CD14-positive monocyte (primary cell): Measurements from ENCODE around the gene GYS2. TPM values are rescaled to one million over a fixed set of nuclear protein-coding genes. Genes with fewer than 3 reads are reported as not detected.

Experiments used
- DNase-seq, 3 donors: peaks; one replicate each; pipeline ENCODE4 v3.0.0-alpha.2; 2011 to 2022
- H2AFZ ChIP-seq: 2 replicates; pipeline ENCODE4 v1.6.0; 2012; ENCODE audit warnings: mild to moderate bottlenecking, low read depth, low read length, inconsistent platforms; ENCODE audit not compliant: insufficient read depth, poor library complexity, severe bottlenecking
- H3K27ac ChIP-seq, 2 donors: 1 replicate in 1 of 2; 2 replicates in 1 of 2; pipeline ENCODE4 v1.5.1; 2012 to 2013; ENCODE audit warnings: low read length in 2 of 2, control low read depth in 1 of 2, inconsistent platforms in 1 of 2, low read depth in 1 of 2, mild to moderate bottlenecking in 1 of 2
- H3K27me3 ChIP-seq, 2 donors: one replicate each; pipeline versions ENCODE4 v1.6.0 to v1.6.1; 2011 to 2013; ENCODE audit warnings: low read length in 2 of 2; ENCODE audit not compliant: control insufficient read depth in 2 of 2, insufficient read depth in 2 of 2
- H3K36me3 ChIP-seq, 2 donors: replicated peaks in 1 of 2; 1 replicate in 1 of 2; 2 replicates in 1 of 2; pipeline versions ENCODE4 v1.5.1 to v1.6.1; 2012 to 2013; ENCODE audit warnings: low read length in 2 of 2, control low read depth in 1 of 2, inconsistent platforms in 1 of 2, mild to moderate bottlenecking in 1 of 2; ENCODE audit not compliant: insufficient read depth in 2 of 2, control insufficient read depth in 1 of 2
- H3K4me1 ChIP-seq, 2 donors: 1 replicate in 1 of 2; 2 replicates in 1 of 2; pipeline versions ENCODE4 v1.5.1 to v1.6.1; 2012 to 2013; ENCODE audit warnings: low read length in 2 of 2, control low read depth in 1 of 2, inconsistent platforms in 1 of 2, mild to moderate bottlenecking in 1 of 2, moderate library complexity in 1 of 2; ENCODE audit not compliant: insufficient read depth in 2 of 2, control insufficient read depth in 1 of 2
- H3K4me2 ChIP-seq: replicated peaks from 2 replicates; pipeline ENCODE3; 2012; ENCODE audit warnings: low read length, moderate library complexity, mild to moderate bottlenecking; ENCODE audit not compliant: poor library complexity, severe bottlenecking; ENCODE audit errors: extremely low read depth
- H3K4me3 ChIP-seq, 3 experiments: fragments of 200-600 bp in 1 of 3; sonication (generic) in 1 of 3; replicated peaks in 1 of 3; 1 replicate in 2 of 3; 2 replicates in 1 of 3; pipeline ENCODE4 v1.5.1; 2011 to 2013; ENCODE audit warnings: low read length in 3 of 3, mild to moderate bottlenecking in 3 of 3, control low read depth in 2 of 3, low read depth in 2 of 3, inconsistent platforms in 1 of 3, moderate library complexity in 1 of 3
- H3K79me2 ChIP-seq: 2 replicates; pipeline ENCODE4 v1.6.0; 2012; ENCODE audit warnings: mild to moderate bottlenecking, control low read depth, inconsistent platforms, low read length, moderate library complexity; ENCODE audit not compliant: insufficient read depth
- H3K9ac ChIP-seq: 2 replicates; pipeline ENCODE4 v1.6.0; 2017; ENCODE audit warnings: low read length, mild to moderate bottlenecking; ENCODE audit not compliant: insufficient read depth, poor library complexity, severe bottlenecking
- H3K9me3 ChIP-seq, 2 donors: replicated peaks in 1 of 2; 1 replicate in 1 of 2; 2 replicates in 1 of 2; pipeline versions ENCODE4 v1.5.1 to v1.6.1; 2012 to 2013; ENCODE audit warnings: low read length in 2 of 2, control low read depth in 1 of 2; ENCODE audit not compliant: control insufficient read depth in 1 of 2, insufficient read depth in 1 of 2
- H4K20me1 ChIP-seq: 2 replicates; pipeline ENCODE4 v1.6.0; 2012; ENCODE audit warnings: mild to moderate bottlenecking, low read length, control low read depth, moderate library complexity; ENCODE audit not compliant: insufficient read depth
- H3K27ac Mint-ChIP-seq, 7 donors: one replicate each; pipeline ENCODE4 v1.8.0; 2020; ENCODE audit warnings: mild to moderate bottlenecking in 7 of 7, mixed read lengths in 7 of 7, moderate library complexity in 6 of 7, inconsistent platforms in 2 of 7
- H3K27me3 Mint-ChIP-seq, 3 donors: one replicate each; pipeline ENCODE4 v1.8.0; 2021 to 2022; ENCODE audit warnings: low read depth in 3 of 3, mild to moderate bottlenecking in 3 of 3, mixed read lengths in 3 of 3, moderate library complexity in 3 of 3, inconsistent platforms in 1 of 3
- H3K36me3 Mint-ChIP-seq, 2 donors: one replicate each; pipeline ENCODE4 v1.8.0; 2020; ENCODE audit warnings: mixed read lengths in 2 of 2, inconsistent platforms in 1 of 2, mild to moderate bottlenecking in 1 of 2
- H3K4me1 Mint-ChIP-seq: one replicate; pipeline ENCODE4 v1.8.0; 2020; ENCODE audit warnings: mild to moderate bottlenecking, mixed read lengths
- H3K4me3 Mint-ChIP-seq, 2 donors: one replicate each; pipeline ENCODE4 v1.8.0; 2020; ENCODE audit warnings: mild to moderate bottlenecking in 2 of 2, mixed read lengths in 2 of 2, moderate library complexity in 1 of 2
- H3K9me3 Mint-ChIP-seq, 7 donors: one replicate each; pipeline ENCODE4 v1.8.0; 2020 to 2022; ENCODE audit warnings: mixed read lengths in 7 of 7, mild to moderate bottlenecking in 6 of 7, moderate library complexity in 6 of 7, inconsistent platforms in 2 of 7
- CTCF ChIP-seq: fragments of 200-600 bp; IDR thresholded peaks from one replicate; pipeline ENCODE4 v1.8.0; 2022; ENCODE audit warnings: antibody characterized with exemption, mild to moderate bottlenecking
- WGBS: methylation state at CpG from one replicate; pipeline ENCODE4 v1.1.5; 2013; ENCODE audit warnings: missing lambda C conversion rate; ENCODE audit not compliant: insufficient coverage; 5-methylcytosine and 5-hydroxymethylcytosine counted together
- intact Hi-C, 2 donors: fragments of 100-400 bp; cut with micrococcal nuclease; formaldehyde crosslinking; loops; one replicate each; pipeline versions ENCODE4 v1.15.0 to v1.15.1; 2023
- polyA minus RNA-seq: library from RNA; depleted of rRNA, polyadenylated mRNA; stranded (reverse); fragments of >200 nt; gene quantifications from 2 replicates; pipeline ENCODE4 v1.2.3, GENCODE V29; 2012
- polyA plus RNA-seq, 3 donors: library from polyadenylated mRNA; depleted of rRNA in 1 of 3; unstranded in 2 of 3; stranded (reverse) in 1 of 3; fragments of 300-500 nt in 2 of 3; fragments of >200 nt in 1 of 3; fragmentation: Illumina TruSeq in 2 of 3; gene quantifications; 1 replicate in 2 of 3; 2 replicates in 1 of 3; pipeline ENCODE4 v1.2.3, GENCODE V29; 2012 to 2021
- total RNA-seq, 12 experiments: library from RNA in 1 of 12; stranded (reverse) in 1 of 12; fragments of 120-200 nt in 1 of 12; gene quantifications; one replicate each; pipeline ENCODE4 v1.2.4 and lab custom pipeline; 2013 to 2026; ENCODE audit warnings: mixed read lengths in 6 of 12, inconsistent platforms in 1 of 12

GYS2 gene
- total RNA-seq (2013) = not detected
- polyA plus RNA-seq = not detected
- not detected in 2 replicates for polyA minus RNA-seq
- total RNA-seq (lab: John Stamatoyannopoulos, UW) = 0 to 0.23 (median 0) reads per million in 11 experiments

DNA sequence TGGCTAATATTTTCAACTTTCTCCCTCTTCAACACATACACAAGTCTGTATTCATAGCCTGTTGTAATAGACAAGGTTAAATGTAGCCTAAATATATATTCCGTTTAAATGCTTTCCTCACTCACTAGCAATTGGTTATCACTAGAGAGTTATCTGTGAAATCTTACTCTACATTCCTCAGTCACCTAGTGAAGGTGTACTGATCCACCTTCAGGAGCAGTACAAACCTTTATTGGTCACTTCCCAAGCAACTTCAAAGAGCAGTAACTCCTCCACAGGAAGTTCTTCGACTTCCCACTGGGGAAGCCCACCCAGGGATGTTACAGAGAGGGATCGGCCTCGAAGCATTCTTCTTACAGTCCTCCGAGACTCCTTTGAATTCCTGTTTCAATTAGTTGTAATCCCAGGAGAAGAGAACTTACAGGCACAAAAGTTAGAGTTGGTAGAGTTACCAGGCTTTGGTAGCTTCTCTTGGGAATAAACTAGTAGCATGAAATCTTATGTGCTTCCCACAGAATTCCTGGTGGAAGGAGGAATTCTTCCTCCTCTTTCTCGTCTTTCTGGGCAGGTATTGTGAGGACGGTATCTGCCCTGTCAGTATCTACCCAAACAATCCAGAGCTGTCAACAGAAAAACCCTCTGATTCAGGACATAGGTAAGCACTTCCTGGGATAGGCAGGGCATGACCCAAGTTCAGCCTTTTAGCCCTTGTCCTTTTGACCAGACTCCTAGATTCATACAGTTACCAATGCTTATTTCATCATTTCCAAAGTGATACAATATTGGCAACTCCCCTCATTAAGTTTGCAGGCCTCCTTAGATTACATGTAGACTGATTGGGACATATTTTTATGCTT, at the start of gene GYS2:
Gene GYS2, minus strand, starts transcription at position 603 of the 857 bp plus-strand sequence. Its CDS starts 255 bp downstream, at position 348.
- Mint-ChIP-seq H3K36me3 (no peaks in the 10 kb centered on the region), H3K27ac (no peak within 1 kb of the TSS), H3K27me3 (peaks cover 0 to 2% (median 0%) of the 10 kb centered on the region in 3 donors), H3K4me1 (no peaks in the 10 kb centered on the region), H3K9me3 (no peaks in the 10 kb centered on the region), H3K4me3 (no peak within 1 kb of the TSS)
- Histone ChIP-seq H3K27ac (no peak within 1 kb of the TSS), H4K20me1 (no peaks in the 10 kb centered on the region), H3K4me1 (peaks cover 6 to 10% of the 10 kb centered on the region in 2 donors), H3K36me3 (no peaks in the 10 kb centered on the region), H3K9ac (no peak within 1 kb of the TSS), H3K79me2 (no peaks in the 10 kb centered on the region), H3K4me3 (no peak within 1 kb of the TSS), H3K9me3 (no peaks in the 10 kb centered on the region), H3K27me3 (no peaks in the 10 kb centered on the region), H2AFZ (no peak within 1 kb of the TSS), H3K4me2 (no peak within 1 kb of the TSS)
- intact Hi-C loops = no loop called here
- no peak for DNase-seq
- no CpG with 5 or more reads among the region's 7 CpGs for WGBS
- TF ChIP-seq CTCF = no peak

GRCh38 chr12:21651821-21652220, 47.2 kb upstream of the GYS2 start:
- H3K27me3 Mint-ChIP-seq = no peaks in the 10 kb centered on the region
- no peak overlapping the region for H2AFZ ChIP-seq
- no peak for TF ChIP-seq CTCF
- H3K36me3 Mint-ChIP-seq = peaks cover 54 to 59% of the 10 kb centered on the region in 2 donors
- H4K20me1 ChIP-seq = no peaks in the 10 kb centered on the region
- peaks cover 42% of the 10 kb centered on the region for H3K79me2 ChIP-seq
- H3K9me3 Mint-ChIP-seq = no peaks in the 10 kb centered on the region
- no peak overlapping the region for H3K4me3 ChIP-seq
- H3K36me3 ChIP-seq = peaks cover 40 to 75% of the 10 kb centered on the region in 2 donors
- no peak overlapping the region for H3K4me2 ChIP-seq
- H3K4me3 Mint-ChIP-seq = no peak overlapping the region
- no peaks in the 10 kb centered on the region for H3K27me3 ChIP-seq
- H3K27ac Mint-ChIP-seq = no peak overlapping the region
- peaks cover 14% of the 10 kb centered on the region for H3K4me1 Mint-ChIP-seq
- no peak for DNase-seq
- peaks cover 7 to 16% of the 10 kb centered on the region in 2 donors for H3K4me1 ChIP-seq
- no peak overlapping the region for H3K9ac ChIP-seq
- H3K9me3 ChIP-seq = no peaks in the 10 kb centered on the region
- intact Hi-C loops = no loop called here
- no CpG with 5 or more reads among the region's 1 CpG for WGBS
- no peak overlapping the region for H3K27ac ChIP-seq
